HEK293T (cell line): Measurements from ENCODE around the gene SMOC2.

Source experiments
- CTCF ChIA-PET: fragments of 350-600 bp; formaldehyde crosslinking; extraction: SDS; loops from one replicate; lab custom pipeline; 2021; ENCODE audit warnings: antibody characterized with exemption, inconsistent platforms; lab: Yijun Ruan, JAX
- POLR2A ChIA-PET: fragments of 350-600 bp; formaldehyde crosslinking; extraction: SDS; loops from one replicate; lab custom pipeline; 2020; ENCODE audit warnings: antibody characterized with exemption, inconsistent platforms; lab: Yijun Ruan, JAX
- DNase-seq: peaks from one replicate; pipeline ENCODE4 v3.0.0; 2012; ENCODE audit warnings: mixed read lengths; ENCODE audit errors: extremely low spot score
- ARNT ChIP-seq: fragments of 450-650 bp; IDR thresholded peaks from 2 replicates; pipeline ENCODE4 v1.6.1; 2017; ENCODE audit warnings: mild to moderate bottlenecking
- BHLHE40 ChIP-seq: fragments of 450-650 bp; IDR thresholded peaks from 2 replicates; pipeline ENCODE4 v1.6.1; 2016; ENCODE audit warnings: mild to moderate bottlenecking, moderate library complexity, borderline replicate concordance
- CTBP1 ChIP-seq: fragments of 450-650 bp; IDR thresholded peaks from 2 replicates; pipeline ENCODE4 v1.6.1; 2016; ENCODE audit warnings: borderline replicate concordance
- ELF4 ChIP-seq: fragments of 450-650 bp; IDR thresholded peaks from 2 replicates; pipeline ENCODE4 v1.6.1; 2017; ENCODE audit warnings: antibody characterized with exemption
- FOXA1 ChIP-seq: fragments of 450-650 bp; IDR thresholded peaks from 2 replicates; pipeline ENCODE4 v1.6.1; 2016; ENCODE audit warnings: mild to moderate bottlenecking
- FOXK2 ChIP-seq: fragments of 450-650 bp; IDR thresholded peaks from 2 replicates; pipeline ENCODE4 v1.6.1; 2016; ENCODE audit warnings: mild to moderate bottlenecking
- FOXM1 ChIP-seq: fragments of 450-650 bp; IDR thresholded peaks from 2 replicates; pipeline ENCODE4 v1.6.1; 2017; ENCODE audit warnings: mild to moderate bottlenecking, borderline replicate concordance
- HDGF ChIP-seq: fragments of 450-650 bp; IDR thresholded peaks from 2 replicates; pipeline ENCODE4 v1.6.1; 2017; ENCODE audit warnings: antibody characterized with exemption, borderline replicate concordance
- L3MBTL2 ChIP-seq: fragments of 450-650 bp; conservative IDR thresholded peaks from 2 replicates; pipeline ENCODE4 v1.6.1; 2016; ENCODE audit warnings: mild to moderate bottlenecking
- LEF1 ChIP-seq: fragments of 450-650 bp; IDR thresholded peaks from 2 replicates; pipeline ENCODE4 v1.6.1; 2017; ENCODE audit warnings: mild to moderate bottlenecking, borderline replicate concordance
- NFRKB ChIP-seq: fragments of 450-650 bp; IDR thresholded peaks from 2 replicates; pipeline ENCODE4 v1.6.1; 2016; ENCODE audit warnings: mild to moderate bottlenecking, moderate library complexity
- PKNOX1 ChIP-seq: fragments of 450-650 bp; IDR thresholded peaks from 2 replicates; pipeline ENCODE4 v1.6.1; 2016
- SP1 ChIP-seq: fragments of 450-650 bp; IDR thresholded peaks from 2 replicates; pipeline ENCODE4 v1.6.1; 2017
- SUZ12 ChIP-seq: fragments of 450-650 bp; IDR thresholded peaks from 2 replicates; pipeline ENCODE4 v1.6.1; 2016; ENCODE audit warnings: mild to moderate bottlenecking
- TARDBP ChIP-seq: fragments of 450-650 bp; IDR thresholded peaks from 2 replicates; pipeline ENCODE4 v1.6.1; 2016
- ZNF384 ChIP-seq: fragments of 450-650 bp; IDR thresholded peaks from 2 replicates; pipeline ENCODE4 v1.6.1; 2016

Gene SMOC2

GRCh38 chr6:168655462-168656152, 214.6 kb downstream of the SMOC2 start:
- CTCF ChIA-PET: interaction anchor here (0.7 kb wide), 1 partner anchor 283 kb away, joined by 3 read pairs; no protein-coding TSS in a partner anchor
- TF ChIP-seq BHLHE40: no peak
- TF ChIP-seq SUZ12: no peak
- no peak for TF ChIP-seq LEF1
- TF ChIP-seq FOXK2: no peak
- TF ChIP-seq FOXA1: no peak
- TF ChIP-seq ARNT: no peak
- no peak for TF ChIP-seq ZNF384
- TF ChIP-seq PKNOX1: no peak
- no peak for TF ChIP-seq TARDBP
- no peak for TF ChIP-seq FOXM1
- TF ChIP-seq NFRKB: no peak
- no peak for TF ChIP-seq L3MBTL2
- no peak for TF ChIP-seq ELF4
- no peak for DNase-seq
- POLR2A ChIA-PET: no interaction called here

DNA sequence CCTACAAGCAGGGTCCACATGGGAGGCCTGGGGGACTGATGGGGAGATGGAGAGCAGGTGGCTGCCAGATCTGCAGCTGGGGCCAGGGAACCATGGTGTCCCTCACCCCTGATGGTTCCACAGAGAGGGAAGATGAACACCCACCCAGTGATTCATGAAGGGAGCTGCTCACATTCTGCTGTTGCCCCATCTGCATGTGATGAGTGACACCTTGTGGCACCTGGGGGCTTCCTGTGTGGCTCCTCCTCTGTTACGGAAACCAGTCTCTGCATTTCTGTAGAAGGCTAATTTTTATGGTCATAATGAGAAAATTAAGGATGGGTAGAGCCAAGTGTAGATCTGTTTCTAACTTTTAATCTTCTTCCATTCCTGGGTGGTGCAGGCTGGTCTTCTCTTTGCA, 217.1 kb downstream of the SMOC2 start:
- TF ChIP-seq TARDBP: no peak
- TF ChIP-seq NFRKB: no peak
- no peak for TF ChIP-seq PKNOX1
- TF ChIP-seq L3MBTL2: no peak
- no peak for TF ChIP-seq LEF1
- ChIA-PET CTCF (no interaction called here), POLR2A (no interaction called here)
- DNase-seq: no peak

DNA sequence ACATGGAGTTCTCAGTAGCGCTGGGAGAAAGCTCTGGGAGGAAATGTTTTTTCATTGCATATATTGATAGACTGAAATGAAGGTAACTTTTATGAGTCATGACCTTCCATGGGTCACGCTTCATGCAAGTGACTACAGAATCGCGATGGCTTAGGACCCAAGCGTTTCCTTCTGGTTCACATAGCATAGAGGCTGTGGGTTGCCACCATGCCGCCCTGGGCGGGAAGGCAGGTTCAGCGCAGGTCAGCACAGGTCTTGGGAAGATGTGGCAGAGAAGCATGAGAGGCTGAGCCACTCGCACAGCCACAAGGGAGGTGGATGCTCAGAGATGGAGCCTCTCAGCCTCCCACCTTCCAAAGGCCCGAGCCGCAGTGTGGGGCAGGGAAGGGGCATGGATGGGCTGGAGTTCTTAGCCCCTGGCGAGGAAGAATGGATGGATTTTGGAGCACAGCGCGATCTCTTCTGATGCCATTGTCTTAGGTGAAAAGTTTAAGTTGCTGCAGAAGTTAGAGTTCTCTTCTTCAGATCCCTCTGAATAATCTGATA, 219.5 kb downstream of the SMOC2 start:
- CTCF ChIA-PET: no interaction called here
- TF ChIP-seq FOXK2 (no peak), L3MBTL2 (no peak), HDGF (no peak), SP1 (no peak), FOXM1 (no peak), CTBP1 (no peak), PKNOX1 (no peak), LEF1 (no peak), SUZ12 (no peak), ELF4 (no peak)
- DNase-seq: no peak
- POLR2A ChIA-PET: no interaction called here

GRCh38 chr6:168662301-168662936, 221.4 kb downstream of the SMOC2 start:
- ChIA-PET POLR2A (no interaction called here), CTCF (no interaction called here)
- no peak for TF ChIP-seq ZNF384
- no peak for TF ChIP-seq L3MBTL2
- TF ChIP-seq FOXM1: no peak
- TF ChIP-seq HDGF: no peak
- no peak for TF ChIP-seq BHLHE40
- no peak for TF ChIP-seq PKNOX1
- TF ChIP-seq SUZ12: no peak
- no peak for TF ChIP-seq ARNT
- no peak for TF ChIP-seq FOXK2
- TF ChIP-seq FOXA1: no peak
- TF ChIP-seq ELF4: no peak
- no peak for TF ChIP-seq SP1
- no peak for TF ChIP-seq TARDBP
- TF ChIP-seq NFRKB: no peak
- TF ChIP-seq LEF1: no peak
- TF ChIP-seq CTBP1: no peak
- no peak for DNase-seq

- TF ChIP-seq ARNT: no peak
- TF ChIP-seq BHLHE40: no peak
- TF ChIP-seq FOXM1: no peak
- no peak for TF ChIP-seq NFRKB
- TF ChIP-seq TARDBP: no peak
- TF ChIP-seq FOXA1: no peak
- TF ChIP-seq SUZ12: no peak
- no peak for TF ChIP-seq ELF4
- TF ChIP-seq L3MBTL2: no peak
- TF ChIP-seq ZNF384: no peak
- TF ChIP-seq PKNOX1: no peak
- DNase-seq: no peak
- CTCF ChIA-PET: no interaction called here
- POLR2A ChIA-PET: no interaction called here
These were observed 222.1 kb downstream of the SMOC2 start for GRCh38 chr6:168663041-168663440.
